ENCODE results near the gene TMEM255A. TPM values are rescaled to one million over a fixed set of nuclear protein-coding genes. Genes with fewer than 3 reads are reported as not detected.

The TMEM255A gene
- total RNA-seq, 1 experiment from 2014 or later = 3.8 TPM

- ChIA-PET CTCF (no interaction called here), POLR2A (no interaction called here)
These were observed 24.0 kb upstream of the TMEM255A start for GRCh38 chrX:120335289-120335688.

GRCh38 chrX:120334603-120335002, 23.3 kb upstream of the TMEM255A start:
- BruUV-seq (replicated peaks) = no TSS peak
- H3K9me3 Mint-ChIP-seq (ENCODE audit: unreplicated experiment) = peaks cover 10% of the 10 kb centered on the region
- Histone ChIP-seq H3K4me1 (no peaks in the 10 kb centered on the region), H3K9me3 (no peaks in the 10 kb centered on the region), H3K27me3 (replicated peaks; ENCODE audit: control insufficient read depth, insufficient read depth, low read length) (no peaks in the 10 kb centered on the region), H3K36me3 (ENCODE audit: control insufficient read depth, insufficient read depth, low read length) (no peaks in the 10 kb centered on the region), H3K4me3 (ENCODE audit: low read depth, low read length) (no peak overlapping the region)
- no peak overlapping the region for H3K4me3 Mint-ChIP-seq (ENCODE audit: unreplicated experiment)
- CTCF ChIA-PET = no interaction called here
- no peaks in the 10 kb centered on the region for H3K36me3 Mint-ChIP-seq (ENCODE audit: insufficient read depth, unreplicated experiment)
- no peaks in the 10 kb centered on the region for H3K27me3 Mint-ChIP-seq (ENCODE audit: insufficient read depth, unreplicated experiment)
- TF ChIP-seq CTCF (IDR thresholded peaks at IDR 0.05; ENCODE audit: insufficient read depth in 1 of 2, low read depth in 1 of 2, low read length in 1 of 2, severe bottlenecking in 1 of 2, unreplicated experiment in 1 of 2) = no peak
- no peak for DNase-seq
- POLR2A ChIA-PET = no interaction called here
- no peaks in the 10 kb centered on the region for H3K4me1 Mint-ChIP-seq (ENCODE audit: low read depth, unreplicated experiment)
- H3K27ac Mint-ChIP-seq (ENCODE audit: unreplicated experiment) = no peak overlapping the region
- intact Hi-C loops (cut with micrococcal nuclease; ENCODE audit: unreplicated experiment) = no loop called here

More at GRCh38 chrX:120335289-120335688, 24.0 kb upstream of the TMEM255A start:
- Mint-ChIP-seq H3K27ac (ENCODE audit: unreplicated experiment) (no peak overlapping the region), H3K4me1 (ENCODE audit: low read depth, unreplicated experiment) (no peaks in the 10 kb centered on the region), H3K4me3 (ENCODE audit: unreplicated experiment) (no peak overlapping the region), H3K36me3 (ENCODE audit: insufficient read depth, unreplicated experiment) (no peaks in the 10 kb centered on the region), H3K9me3 (ENCODE audit: unreplicated experiment) (peaks cover 10% of the 10 kb centered on the region), H3K27me3 (ENCODE audit: insufficient read depth, unreplicated experiment) (no peaks in the 10 kb centered on the region)
- Histone ChIP-seq H3K4me3 (ENCODE audit: low read depth, low read length) (no peak overlapping the region), H3K27me3 (replicated peaks; ENCODE audit: control insufficient read depth, insufficient read depth, low read length) (no peaks in the 10 kb centered on the region), H3K36me3 (ENCODE audit: control insufficient read depth, insufficient read depth, low read length) (no peaks in the 10 kb centered on the region), H3K9me3 (no peaks in the 10 kb centered on the region), H3K4me1 (no peaks in the 10 kb centered on the region)
- BruUV-seq (replicated peaks) = no TSS peak
- intact Hi-C loops (cut with micrococcal nuclease; ENCODE audit: unreplicated experiment) = no loop called here
- no peak for DNase-seq
- TF ChIP-seq CTCF (IDR thresholded peaks at IDR 0.05; ENCODE audit: insufficient read depth in 1 of 2, low read depth in 1 of 2, low read length in 1 of 2, severe bottlenecking in 1 of 2, unreplicated experiment in 1 of 2) = no peak

GRCh38 chrX:120334151-120334550, 22.9 kb upstream of the TMEM255A start:
- Mint-ChIP-seq H3K4me3 (ENCODE audit: unreplicated experiment) (no peak overlapping the region), H3K4me1 (ENCODE audit: low read depth, unreplicated experiment) (no peaks in the 10 kb centered on the region), H3K36me3 (ENCODE audit: insufficient read depth, unreplicated experiment) (no peaks in the 10 kb centered on the region), H3K27me3 (ENCODE audit: insufficient read depth, unreplicated experiment) (no peaks in the 10 kb centered on the region), H3K27ac (ENCODE audit: unreplicated experiment) (no peak overlapping the region), H3K9me3 (ENCODE audit: unreplicated experiment) (peaks cover 10% of the 10 kb centered on the region)
- ChIA-PET CTCF (no interaction called here), POLR2A (no interaction called here)
- no TSS peak for BruUV-seq (replicated peaks)
- Histone ChIP-seq H3K36me3 (ENCODE audit: control insufficient read depth, insufficient read depth, low read length) (no peaks in the 10 kb centered on the region), H3K27me3 (replicated peaks; ENCODE audit: control insufficient read depth, insufficient read depth, low read length) (no peaks in the 10 kb centered on the region), H3K9me3 (no peaks in the 10 kb centered on the region), H3K4me3 (ENCODE audit: low read depth, low read length) (no peak overlapping the region), H3K4me1 (no peaks in the 10 kb centered on the region)
- TF ChIP-seq CTCF (IDR thresholded peaks at IDR 0.05; ENCODE audit: insufficient read depth in 1 of 2, low read depth in 1 of 2, low read length in 1 of 2, severe bottlenecking in 1 of 2, unreplicated experiment in 1 of 2) = no peak
- intact Hi-C loops (cut with micrococcal nuclease; ENCODE audit: unreplicated experiment) = no loop called here
- no peak for DNase-seq
